ENCODE data around the gene CTU2.

The CTU2 gene

GRCh38 chr16:88681709-88682451, 24.4 kb upstream of the CTU2 start:
- peak in 3 of 4 experiments; percentile 22 to 42 (median 36) for DNase-seq

GRCh38 chr16:88684569-88685155, 21.6 kb upstream of the CTU2 start:
- DNase-seq = no peak

GRCh38 chr16:88685156-88686061, 20.9 kb upstream of the CTU2 start:
- DNase-seq = peak in 3 of 4 experiments; percentile 23 to 58 (median 40)

- peak in 1 of 4 experiments; percentile 43 for DNase-seq
These were observed 20.3 kb upstream of the CTU2 start for GRCh38 chr16:88686062-88686438.

- DNase-seq = peak; percentile 55 to 80 (median 64)
These were observed 19.7 kb upstream of the CTU2 start, which contains the start of gene SNAI3 for GRCh38 chr16:88686439-88687253. Gene SNAI3, minus strand, starts transcription at chr16:88686507. Its CDS starts 101 bp downstream, at chr16:88686406.

GRCh38 chr16:88687254-88687576, 19.1 kb upstream of the CTU2 start:
- no peak for DNase-seq

GRCh38 chr16:88687676-88688012, 18.7 kb upstream of the CTU2 start:
- no peak for DNase-seq

GRCh38 chr16:88688013-88688778, 18.1 kb upstream of the CTU2 start:
- DNase-seq = no peak

GRCh38 chr16:88690341-88691128, 15.8 kb upstream of the CTU2 start:
- DNase-seq = no peak

GRCh38 chr16:88691129-88691813, 15.0 kb upstream of the CTU2 start:
- DNase-seq = no peak

GRCh38 chr16:88691924-88692560, 14.3 kb upstream of the CTU2 start:
- DNase-seq = no peak

- no peak for DNase-seq
These were observed 13.4 kb upstream of the CTU2 start for GRCh38 chr16:88692861-88693260.

- DNase-seq = no peak
These were observed 12.7 kb upstream of the CTU2 start for GRCh38 chr16:88693420-88694177.

- no peak for DNase-seq
These were observed 11.8 kb upstream of the CTU2 start for GRCh38 chr16:88694221-88695087.

- no peak for DNase-seq
These were observed 11.1 kb upstream of the CTU2 start for GRCh38 chr16:88695218-88695617.

GRCh38 chr16:88695753-88696152, 10.6 kb upstream of the CTU2 start:
- no peak for DNase-seq

- DNase-seq = no peak
These were observed 9.9 kb upstream of the CTU2 start for GRCh38 chr16:88696441-88696840.

- no peak for DNase-seq
These were observed 9.0 kb upstream of the CTU2 start for GRCh38 chr16:88697116-88697830.
